ENCODE data around the gene HOXD11.

The HOXD11 gene

GRCh38 chr2:176122683-176123410 lies 15.8 kb downstream of the HOXD11 start, which contains the start of gene HOXD9:
TSS of gene HOXD9 (plus strand) at chr2:176122719. CDS start at chr2:176122769, 50 bp downstream.
- no peak for DNase-seq

GRCh38 chr2:176123411-176124109 lies 16.5 kb downstream of the HOXD11 start:
- no peak for DNase-seq

GRCh38 chr2:176124110-176124946 lies 17.2 kb downstream of the HOXD11 start:
- DNase-seq, result no peak

DNA sequence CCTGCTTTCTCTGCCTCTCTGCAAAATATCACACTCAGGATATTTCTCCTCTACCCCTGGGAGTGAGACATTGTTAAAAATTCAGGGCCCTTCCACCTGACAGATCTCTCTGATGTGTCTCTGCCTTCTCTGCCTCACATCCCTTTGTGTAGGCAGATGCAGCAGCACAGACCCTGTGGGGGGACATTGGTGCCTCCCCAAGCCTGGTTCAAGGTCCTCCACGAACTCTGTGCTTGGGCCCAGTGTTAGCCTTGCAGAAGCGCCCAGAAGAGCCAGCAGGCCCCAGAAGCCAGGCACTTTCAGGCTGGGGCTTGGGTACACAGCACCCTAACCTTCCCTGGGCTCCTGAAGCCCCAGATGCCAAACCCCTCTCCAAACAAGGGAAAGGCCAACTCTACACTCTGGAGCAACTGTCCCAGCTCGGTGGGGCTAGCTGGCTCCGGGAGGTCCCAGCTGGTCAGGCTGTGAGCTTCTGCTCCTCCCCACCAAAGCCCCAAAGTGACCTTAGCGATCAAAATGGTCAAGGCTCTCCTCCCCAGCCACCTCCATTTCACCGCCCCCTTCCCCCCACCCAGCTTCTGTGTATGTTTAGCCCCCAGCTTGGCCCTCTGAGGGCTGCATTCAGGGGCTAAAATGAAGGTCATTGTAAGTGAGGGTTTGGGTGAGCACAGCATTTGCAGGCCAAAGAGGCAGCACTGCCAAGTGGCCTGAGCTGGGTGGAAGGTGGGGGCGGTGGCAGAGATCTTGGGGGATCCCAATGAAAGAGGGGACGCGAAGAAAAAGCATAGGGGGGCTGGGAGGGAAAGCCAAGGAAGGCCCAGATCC lies 18.1 kb downstream of the HOXD11 start:
- no peak for DNase-seq

DNA sequence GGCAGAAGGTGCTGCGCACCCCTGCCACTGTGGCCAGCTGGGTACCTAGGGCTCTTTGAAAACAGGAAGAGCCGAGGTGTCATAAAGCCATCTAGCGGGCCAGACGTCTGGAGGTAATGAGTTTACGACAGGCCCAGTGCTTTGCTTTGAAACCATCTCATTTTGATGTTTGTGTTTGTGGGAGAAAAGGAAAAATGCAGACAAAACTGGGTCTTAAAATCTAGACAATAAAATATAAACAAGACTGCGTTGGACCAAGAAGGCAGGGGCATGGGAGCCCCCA lies 18.6 kb downstream of the HOXD11 start:
- no peak for DNase-seq

DNA sequence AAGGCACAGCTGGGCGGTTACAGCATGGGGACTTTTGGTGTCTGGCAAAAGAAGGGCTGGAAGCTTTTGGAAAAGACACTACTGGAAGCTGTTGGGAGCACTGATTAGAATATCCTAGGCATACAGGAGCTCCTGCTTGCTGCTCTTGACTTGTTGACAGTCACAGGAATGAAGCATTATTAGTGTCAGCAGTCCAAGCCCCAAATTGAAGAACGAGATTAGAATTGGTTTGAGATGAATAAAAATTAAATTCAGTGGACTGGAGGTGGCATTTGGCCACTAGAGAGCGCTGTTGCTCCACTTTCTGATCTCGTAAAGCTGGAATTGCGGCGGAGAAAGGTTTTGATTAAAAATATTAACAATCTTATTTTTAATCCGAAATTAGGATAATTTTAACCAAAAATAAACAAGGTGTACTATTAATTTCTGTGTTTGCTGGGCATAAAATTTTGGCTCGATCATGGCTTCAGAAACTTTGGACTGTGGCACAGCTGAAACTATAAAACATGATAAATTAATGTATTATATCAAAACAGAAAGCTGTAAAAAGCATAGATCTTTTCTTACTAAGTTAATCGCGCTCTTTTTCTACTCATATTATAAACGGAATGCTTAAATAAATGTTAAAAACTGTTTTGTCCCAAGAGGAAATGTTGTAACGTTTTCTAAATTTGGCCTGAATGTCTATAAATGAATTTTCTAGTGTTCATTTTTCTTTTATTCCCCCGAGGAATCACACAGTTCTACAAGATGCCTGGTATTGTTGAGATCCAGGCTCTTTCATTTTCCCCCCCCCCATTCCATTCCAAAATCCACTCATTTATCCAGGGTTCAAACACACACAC lies 20.1 kb downstream of the HOXD11 start:
- DNase-seq, result no peak

GRCh38 chr2:176127774-176128072 lies 20.6 kb downstream of the HOXD11 start:
- DNase-seq, result no peak

GRCh38 chr2:176128172-176128981 lies 21.3 kb downstream of the HOXD11 start:
- no peak for DNase-seq

- no peak for DNase-seq
Measured at GRCh38 chr2:176128982-176129796, 22.1 kb downstream of the HOXD11 start, which contains the start of gene HOXD8. TSS of gene HOXD8 (plus strand) at chr2:176129705. CDS start at chr2:176130367, 662 bp downstream.

DNA sequence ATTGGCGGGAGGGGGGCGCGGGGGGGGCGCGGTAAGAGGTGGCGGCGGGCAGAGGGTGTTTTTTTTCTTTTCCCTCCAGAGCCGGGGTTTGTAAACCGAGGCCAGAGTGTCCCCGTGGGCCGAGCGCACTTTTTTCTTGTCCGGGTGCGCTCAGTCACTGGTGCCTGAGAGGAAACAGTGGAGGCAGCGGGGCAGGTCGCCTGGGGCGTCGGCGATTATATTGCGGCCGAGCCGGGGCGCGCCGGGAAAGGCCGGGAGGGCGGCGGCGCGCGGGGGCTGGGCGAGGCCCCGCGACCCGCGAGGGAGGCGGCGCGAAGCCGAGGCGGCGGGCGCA lies 22.7 kb downstream of the HOXD11 start:
- no peak for DNase-seq

DNA sequence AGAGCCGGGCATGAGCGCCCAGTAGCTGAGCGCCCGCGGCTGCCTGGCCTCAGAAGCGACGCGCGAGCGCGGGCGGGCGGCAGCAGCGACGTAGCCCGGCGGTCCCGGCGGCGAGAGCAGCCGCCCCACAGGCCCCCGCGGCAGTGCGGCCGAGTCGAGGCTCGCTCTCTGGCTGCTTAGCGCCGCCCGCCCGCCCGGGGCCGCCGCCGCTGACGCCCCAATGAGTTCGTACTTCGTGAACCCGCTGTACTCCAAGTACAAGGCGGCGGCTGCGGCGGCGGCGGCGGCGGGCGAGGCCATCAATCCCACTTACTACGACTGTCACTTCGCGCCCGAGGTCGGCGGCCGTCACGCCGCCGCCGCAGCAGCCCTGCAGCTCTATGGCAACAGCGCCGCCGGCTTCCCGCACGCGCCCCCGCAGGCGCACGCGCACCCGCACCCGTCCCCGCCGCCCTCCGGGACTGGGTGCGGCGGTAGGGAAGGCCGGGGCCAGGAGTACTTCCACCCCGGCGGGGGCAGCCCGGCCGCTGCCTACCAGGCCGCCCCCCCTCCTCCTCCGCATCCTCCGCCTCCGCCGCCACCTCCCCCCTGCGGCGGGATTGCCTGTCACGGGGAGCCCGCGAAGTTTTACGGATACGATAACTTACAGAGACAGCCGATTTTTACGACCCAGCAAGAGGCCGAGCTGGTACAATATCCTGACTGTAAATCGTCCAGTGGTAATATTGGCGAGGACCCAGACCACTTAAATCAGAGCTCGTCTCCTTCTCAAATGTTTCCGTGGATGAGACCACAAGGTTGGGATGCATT lies 23.3 kb downstream of the HOXD11 start:
- DNase-seq, result no peak

GRCh38 chr2:176130957-176131847 lies 24.1 kb downstream of the HOXD11 start:
- DNase-seq, result no peak

DNA sequence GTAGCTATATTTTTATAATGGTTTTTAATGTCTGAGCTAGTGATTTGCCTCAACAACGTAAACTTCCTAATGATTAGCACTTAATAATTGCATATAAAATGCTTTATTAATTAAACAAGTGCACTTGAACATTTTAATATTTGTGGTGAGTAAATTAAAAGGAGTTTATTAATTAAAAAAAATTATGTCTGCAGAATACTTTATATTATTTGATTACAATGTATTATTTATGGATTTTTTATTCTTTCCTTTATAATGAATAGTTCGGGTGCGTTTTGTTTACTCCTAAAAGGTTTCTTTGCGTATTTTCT lies 24.7 kb downstream of the HOXD11 start:
- no peak for DNase-seq

DNA sequence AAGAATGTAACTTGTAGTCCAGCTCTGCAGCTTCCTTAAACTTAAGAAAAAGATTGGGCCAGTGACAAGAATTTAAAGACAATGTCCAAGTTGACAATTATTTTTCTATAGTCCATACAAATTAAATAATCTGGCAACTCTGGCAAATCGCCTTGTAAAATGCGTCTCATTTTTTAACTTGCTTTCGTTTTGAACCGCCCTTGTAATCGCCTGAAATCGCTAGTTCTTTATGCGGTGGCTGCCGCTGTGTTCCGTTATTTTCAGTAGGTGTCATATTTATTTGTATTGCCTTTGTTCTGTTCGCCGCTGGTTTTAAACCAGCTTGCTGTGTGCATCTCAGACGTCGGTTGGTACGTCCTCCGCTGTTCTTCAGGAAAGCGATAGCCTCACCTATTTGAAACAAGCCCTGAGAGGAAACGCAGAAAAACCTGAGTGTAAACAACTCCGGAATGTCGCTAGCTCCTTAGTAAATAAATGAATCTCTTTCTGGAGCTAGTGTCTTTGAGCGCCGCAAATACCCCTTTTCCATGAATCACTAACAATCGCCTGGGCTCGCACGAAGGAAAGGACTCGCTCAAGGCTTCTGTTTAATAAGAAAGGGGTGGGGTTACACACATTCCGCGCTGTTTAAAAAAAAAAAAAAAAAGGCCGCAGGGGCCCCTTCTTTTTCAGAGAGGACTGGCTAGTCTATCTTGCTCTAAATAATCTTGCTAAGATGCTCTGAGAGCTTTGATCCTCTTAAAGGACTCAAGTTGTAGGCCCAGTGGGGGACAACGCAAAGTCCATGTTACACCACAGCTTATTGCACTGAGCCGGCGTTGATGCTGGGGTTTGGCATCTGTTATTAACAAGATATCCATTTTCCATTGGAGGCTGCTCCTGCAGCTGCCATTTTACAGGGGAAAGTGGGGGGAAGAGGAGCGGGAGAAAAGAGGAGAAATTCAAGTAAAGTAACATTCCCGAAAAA lies 25.4 kb downstream of the HOXD11 start:
- no peak for DNase-seq

DNA sequence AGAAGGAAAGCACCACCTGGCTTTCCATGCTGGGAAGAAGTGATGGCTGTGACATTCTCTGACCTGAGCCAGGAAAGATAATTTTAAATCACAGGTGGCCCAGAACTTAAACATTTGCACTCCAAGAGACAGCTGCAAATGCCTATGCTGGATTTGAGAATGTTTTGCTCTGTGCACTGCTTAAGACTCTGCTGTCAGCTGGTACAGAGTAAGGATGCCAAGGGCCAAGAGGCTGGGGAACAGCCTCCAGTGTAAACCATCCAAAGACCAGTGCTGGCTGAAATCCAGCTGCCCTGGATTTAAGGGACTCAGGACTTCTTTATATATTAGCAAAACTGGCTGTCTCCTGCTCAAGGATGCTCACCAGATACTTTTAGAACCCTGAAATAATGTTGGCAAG lies 26.3 kb downstream of the HOXD11 start:
- no peak for DNase-seq

DNA sequence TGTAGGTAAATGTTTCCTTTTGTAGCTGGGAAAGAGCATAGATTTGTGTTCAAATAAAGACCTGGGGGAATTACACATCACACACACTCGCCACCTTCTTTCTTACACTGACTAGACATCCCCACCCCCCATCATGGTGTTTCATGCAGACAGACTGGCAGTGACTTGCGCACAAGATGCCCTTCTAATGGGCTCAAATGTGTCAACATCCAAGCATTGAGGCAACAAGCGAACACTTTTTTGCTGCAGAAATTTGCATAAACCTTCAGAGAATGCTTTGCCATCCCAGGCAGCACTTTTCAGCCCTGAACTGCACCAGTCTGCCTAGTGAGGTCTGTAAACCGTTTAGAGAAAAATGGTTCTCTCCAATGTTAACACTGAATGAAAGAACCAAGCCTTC lies 27.0 kb downstream of the HOXD11 start:
- DNase-seq, result no peak

DNA sequence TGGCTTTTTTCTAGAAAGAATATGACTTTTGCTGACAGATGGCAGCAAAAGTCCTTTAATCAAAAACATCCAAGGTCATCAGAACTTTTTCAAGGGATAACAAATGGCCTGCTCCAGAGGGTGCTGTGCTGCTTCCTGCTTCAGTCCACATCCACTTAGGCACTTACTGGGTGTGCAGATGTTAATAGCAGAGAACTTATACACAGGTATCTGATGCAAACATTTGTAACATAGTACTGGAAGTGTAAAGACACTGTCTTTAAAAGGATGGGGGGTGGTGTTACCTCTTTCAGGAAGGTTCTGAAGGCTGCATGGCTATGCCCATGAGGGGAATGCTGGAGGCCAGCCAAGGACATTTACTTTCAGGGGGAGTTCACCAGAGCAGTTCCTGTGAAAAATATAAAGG lies 28.0 kb downstream of the HOXD11 start:
- no peak for DNase-seq

Measured in KG1 (cell line).